Epithelial cell of esophagus (primary cell): Measurements from ENCODE around the gene ZDHHC3.

Source experiments
- DNase-seq: peaks from one replicate; pipeline ENCODE4 v3.0.0; 2010; ENCODE audit warnings: low read depth
- H3K4me3 ChIP-seq: 2 replicates; pipeline ENCODE4 v1.5.1; 2011; ENCODE audit warnings: mild to moderate bottlenecking, low read length, control low read depth
- TF ChIP-seq, protein P1 (sequence below): IDR thresholded peaks from 2 replicates; pipeline ENCODE4 v1.5.1; 2011; ENCODE audit warnings: low read depth, mild to moderate bottlenecking, low read length, control low read depth, inconsistent platforms; ENCODE audit not compliant: insufficient read depth; ENCODE audit errors: missing control alignments

The ZDHHC3 gene

DNA sequence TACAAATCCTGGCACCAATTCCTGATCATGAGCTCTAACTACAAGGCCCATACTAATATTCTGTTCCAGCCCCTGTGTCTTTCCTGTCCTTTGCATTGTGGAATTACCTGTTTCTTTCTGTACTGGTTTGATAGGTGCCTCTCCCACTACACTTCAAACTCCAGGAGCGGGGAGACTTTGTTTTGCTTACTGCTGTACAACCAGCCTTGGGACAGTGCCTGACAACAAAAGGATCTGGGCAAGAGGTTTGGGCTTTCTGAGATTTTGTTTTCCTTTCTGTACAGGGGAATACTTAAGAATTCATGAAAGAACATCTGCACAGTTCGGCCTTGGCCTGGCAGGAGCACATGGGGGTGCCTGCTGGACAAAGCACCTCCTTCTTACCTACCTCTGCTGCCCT is 45.1 kb downstream of the ZDHHC3 start:
- TF ChIP-seq, protein P1, sequence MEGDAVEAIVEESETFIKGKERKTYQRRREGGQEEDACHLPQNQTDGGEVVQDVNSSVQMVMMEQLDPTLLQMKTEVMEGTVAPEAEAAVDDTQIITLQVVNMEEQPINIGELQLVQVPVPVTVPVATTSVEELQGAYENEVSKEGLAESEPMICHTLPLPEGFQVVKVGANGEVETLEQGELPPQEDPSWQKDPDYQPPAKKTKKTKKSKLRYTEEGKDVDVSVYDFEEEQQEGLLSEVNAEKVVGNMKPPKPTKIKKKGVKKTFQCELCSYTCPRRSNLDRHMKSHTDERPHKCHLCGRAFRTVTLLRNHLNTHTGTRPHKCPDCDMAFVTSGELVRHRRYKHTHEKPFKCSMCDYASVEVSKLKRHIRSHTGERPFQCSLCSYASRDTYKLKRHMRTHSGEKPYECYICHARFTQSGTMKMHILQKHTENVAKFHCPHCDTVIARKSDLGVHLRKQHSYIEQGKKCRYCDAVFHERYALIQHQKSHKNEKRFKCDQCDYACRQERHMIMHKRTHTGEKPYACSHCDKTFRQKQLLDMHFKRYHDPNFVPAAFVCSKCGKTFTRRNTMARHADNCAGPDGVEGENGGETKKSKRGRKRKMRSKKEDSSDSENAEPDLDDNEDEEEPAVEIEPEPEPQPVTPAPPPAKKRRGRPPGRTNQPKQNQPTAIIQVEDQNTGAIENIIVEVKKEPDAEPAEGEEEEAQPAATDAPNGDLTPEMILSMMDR, result no peak
- no peak overlapping the region for H3K4me3 ChIP-seq
- DNase-seq, result no peak

DNA sequence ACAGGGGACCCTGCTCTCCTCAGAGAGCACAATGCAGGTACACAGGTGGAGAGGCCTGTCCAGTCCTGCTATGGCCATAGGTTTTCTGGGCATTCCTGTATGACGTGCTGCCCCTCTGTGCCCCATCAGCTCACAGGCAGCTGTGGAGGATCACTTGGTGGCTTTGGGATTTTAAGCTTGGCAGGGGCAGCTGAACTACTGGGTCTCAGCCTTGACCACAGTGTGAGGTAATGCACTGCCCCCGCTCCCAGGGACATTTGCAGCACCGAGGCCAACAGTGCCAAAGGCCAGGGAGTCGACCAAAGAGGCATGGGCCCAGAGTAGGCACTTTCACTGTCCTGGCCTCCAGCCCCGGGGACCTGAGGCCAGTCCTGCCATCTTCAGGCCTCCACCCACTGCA is 46.2 kb downstream of the ZDHHC3 start:
- no peak overlapping the region for H3K4me3 ChIP-seq
- DNase-seq, result no peak
- TF ChIP-seq, protein P1, result no peak

DNA sequence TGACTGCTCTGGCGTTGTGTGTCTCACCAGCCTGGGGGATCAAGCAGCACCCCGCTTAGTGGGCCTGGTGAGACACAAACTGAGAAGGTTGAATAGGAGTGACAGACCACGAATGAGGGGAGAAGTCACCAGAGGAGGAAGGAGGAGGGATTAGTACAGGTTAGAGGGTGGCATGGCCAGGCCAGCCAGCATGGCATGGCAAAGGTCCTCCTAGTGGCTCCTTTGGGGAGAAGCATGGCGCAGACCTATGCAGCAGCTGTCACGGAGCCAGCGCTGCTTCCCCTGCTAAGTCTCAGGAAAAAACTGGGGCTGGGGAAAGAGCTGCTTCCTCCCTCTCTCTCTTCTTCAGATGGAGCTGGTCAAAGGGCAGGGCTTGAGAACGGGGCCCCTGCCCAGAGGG is 48.6 kb downstream of the ZDHHC3 start:
- TF ChIP-seq, protein P1, result peak; percentile 8
- H3K4me3 ChIP-seq, result no peak overlapping the region
- DNase-seq, result no peak

DNA sequence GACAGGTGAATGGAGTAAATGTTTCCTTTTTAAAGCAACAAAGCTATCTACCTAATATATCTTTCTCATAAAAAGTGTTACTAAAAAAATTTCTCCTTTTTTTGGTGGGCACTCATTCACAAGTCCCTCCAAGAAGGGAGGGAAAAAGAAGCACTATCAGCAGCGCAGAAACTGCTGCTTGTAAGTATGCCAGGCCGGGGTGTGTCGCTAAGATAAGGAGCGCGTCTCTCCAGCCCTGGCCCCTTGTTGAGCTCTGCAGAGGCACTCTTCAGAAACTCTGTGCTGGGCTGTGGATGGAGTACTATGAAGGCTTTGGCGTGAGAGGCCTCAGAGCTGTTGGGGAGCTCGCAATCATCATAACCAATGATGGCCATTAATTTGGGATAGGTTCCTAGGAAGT is 49.1 kb downstream of the ZDHHC3 start:
- TF ChIP-seq, protein P1, result no peak
- no peak overlapping the region for H3K4me3 ChIP-seq
- DNase-seq, result no peak

DNA sequence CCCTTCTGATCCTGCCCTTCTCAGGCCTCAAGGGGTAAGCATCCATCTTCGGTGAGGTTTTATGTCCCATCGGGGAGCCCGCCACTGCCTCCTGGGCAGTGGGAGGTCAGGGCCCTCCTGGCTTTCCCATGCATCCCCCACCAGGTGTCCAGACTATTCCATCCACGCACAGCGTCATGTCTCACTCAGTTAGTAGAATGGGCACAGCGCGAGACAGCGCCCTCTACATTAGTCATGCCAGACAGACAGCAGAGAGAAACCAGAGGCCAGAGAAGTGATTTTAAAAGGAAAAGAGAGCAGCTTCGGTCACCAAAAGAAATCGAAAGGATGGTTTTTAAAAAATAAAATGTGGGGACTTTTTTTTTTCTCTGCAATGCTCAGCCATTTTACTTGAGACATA is 49.8 kb downstream of the ZDHHC3 start:
- DNase-seq, result no peak
- H3K4me3 ChIP-seq, result no peak overlapping the region
- TF ChIP-seq, protein P1, result no peak

DNA sequence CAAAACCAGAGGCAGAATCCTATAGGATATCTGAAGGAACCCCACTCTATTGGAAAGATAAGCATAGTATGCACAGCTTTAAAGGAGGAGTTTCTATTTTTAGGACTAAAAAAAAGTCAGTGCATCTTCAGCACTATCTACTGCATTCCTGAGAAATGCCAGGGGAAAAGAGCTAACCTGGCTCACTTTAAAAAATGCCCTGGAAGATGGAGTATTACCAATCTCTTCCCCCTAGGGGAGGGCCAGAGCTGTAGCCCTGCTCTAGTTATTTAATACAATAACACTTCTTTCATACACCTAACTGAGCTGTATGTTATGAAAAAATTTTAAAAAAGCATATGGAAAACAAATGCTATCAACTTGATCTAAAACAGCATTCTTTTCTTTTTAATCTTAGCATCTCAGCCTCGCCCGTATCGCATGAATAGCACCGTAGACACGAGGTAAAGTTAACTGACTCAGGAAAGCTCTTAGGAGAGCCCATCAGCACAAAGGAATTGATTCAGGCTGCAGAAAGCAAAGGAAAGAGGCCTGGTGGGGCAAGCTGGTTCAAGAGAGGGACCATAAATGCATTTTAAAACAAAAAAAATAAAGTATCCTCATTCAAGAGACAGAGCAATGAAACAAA is 51.4 kb downstream of the ZDHHC3 start:
- TF ChIP-seq, protein P1, result no peak
- DNase-seq, result no peak

More for the DNA sequence above, 51.4 kb downstream of the ZDHHC3 start:
- H3K4me3 ChIP-seq, result no peak overlapping the region
